CD4-positive, alpha-beta T cell treated with Interleukin-12 subunit alpha and Interleukin-12 subunit beta, for 1 hour (primary cell): Measurements from ENCODE around the gene CHD6.

Experiments used
- DNase-seq: peaks from one replicate; pipeline ENCODE4 v3.0.0-alpha.2; 2020

CHD6 gene, protein sequence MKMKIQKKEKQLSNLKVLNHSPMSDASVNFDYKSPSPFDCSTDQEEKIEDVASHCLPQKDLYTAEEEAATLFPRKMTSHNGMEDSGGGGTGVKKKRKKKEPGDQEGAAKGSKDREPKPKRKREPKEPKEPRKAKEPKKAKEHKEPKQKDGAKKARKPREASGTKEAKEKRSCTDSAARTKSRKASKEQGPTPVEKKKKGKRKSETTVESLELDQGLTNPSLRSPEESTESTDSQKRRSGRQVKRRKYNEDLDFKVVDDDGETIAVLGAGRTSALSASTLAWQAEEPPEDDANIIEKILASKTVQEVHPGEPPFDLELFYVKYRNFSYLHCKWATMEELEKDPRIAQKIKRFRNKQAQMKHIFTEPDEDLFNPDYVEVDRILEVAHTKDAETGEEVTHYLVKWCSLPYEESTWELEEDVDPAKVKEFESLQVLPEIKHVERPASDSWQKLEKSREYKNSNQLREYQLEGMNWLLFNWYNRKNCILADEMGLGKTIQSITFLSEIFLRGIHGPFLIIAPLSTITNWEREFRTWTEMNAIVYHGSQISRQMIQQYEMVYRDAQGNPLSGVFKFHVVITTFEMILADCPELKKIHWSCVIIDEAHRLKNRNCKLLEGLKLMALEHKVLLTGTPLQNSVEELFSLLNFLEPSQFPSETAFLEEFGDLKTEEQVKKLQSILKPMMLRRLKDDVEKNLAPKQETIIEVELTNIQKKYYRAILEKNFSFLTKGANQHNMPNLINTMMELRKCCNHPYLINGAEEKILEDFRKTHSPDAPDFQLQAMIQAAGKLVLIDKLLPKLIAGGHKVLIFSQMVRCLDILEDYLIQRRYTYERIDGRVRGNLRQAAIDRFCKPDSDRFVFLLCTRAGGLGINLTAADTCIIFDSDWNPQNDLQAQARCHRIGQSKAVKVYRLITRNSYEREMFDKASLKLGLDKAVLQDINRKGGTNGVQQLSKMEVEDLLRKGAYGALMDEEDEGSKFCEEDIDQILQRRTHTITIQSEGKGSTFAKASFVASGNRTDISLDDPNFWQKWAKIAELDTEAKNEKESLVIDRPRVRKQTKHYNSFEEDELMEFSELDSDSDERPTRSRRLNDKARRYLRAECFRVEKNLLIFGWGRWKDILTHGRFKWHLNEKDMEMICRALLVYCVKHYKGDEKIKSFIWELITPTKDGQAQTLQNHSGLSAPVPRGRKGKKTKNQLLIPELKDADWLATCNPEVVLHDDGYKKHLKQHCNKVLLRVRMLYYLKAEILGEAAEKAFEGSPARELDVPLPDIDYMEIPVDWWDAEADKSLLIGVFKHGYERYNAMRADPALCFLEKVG (N-terminal part only)

GRCh38 chr20:41617902-41618806 lies at the start of gene CHD6:
Gene CHD6 (minus strand): TSS chr20:41618377. CDS start chr20:41551337, 67,040 bp downstream.
- peak; percentile 100 for DNase-seq

GRCh38 chr20:41664584-41664983 lies 46.4 kb upstream of the CHD6 start:
- no peak for DNase-seq

DNA sequence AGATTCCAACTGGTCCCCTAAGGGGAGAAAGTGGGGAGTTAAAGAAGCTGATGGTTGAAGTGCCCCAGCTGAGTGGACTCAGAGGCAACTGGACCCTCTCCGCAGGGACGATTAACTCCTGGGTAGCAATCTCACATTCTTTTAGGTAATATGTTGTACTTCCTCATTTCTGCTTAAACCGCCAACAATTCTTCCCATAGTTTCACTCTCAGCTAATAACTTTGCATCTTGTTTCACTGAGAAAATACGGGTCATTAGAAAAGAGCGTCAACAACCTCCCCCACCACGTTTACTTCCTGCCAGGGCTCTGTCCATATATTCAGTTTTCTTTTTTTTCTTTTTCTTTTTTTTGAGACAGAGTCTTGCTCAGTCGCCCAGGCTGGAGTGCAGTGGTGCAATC lies 39.5 kb upstream of the CHD6 start:
- DNase-seq: no peak

DNA sequence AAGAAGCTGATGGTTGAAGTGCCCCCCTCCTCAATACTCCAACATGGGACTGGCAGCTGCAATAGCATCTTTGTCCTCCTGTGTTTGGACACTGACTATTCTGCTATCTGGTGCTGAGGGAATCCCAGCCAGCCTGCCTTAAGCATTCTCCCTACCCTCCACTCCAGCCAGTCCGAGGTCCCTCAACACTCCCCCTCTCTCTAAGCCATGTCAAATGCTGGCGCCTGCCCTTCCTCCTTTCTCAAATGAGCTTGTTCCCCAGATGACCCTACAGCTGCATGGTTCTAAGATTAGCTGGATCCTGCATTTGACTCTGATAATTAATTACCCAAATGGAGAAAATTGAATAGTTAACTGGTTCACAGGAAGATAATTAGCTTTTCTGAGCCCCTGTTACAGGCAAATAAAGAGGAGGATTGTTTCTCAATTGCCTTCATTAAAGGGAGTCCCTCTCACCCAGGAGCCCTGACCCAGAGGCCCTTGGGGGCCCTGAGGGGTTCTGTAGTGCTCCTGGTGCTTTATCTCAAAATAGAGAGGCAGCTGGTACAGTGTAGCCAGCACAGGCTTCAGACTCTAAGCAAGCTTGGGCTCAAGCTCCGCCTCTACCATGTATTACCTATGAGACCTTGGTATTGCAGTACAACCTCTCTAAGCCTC lies 37.9 kb upstream of the CHD6 start:
- no peak for DNase-seq

GRCh38 chr20:41654884-41655283 lies 36.7 kb upstream of the CHD6 start:
- DNase-seq: no peak

GRCh38 chr20:41654292-41654691 lies 36.1 kb upstream of the CHD6 start:
- DNase-seq: no peak

GRCh38 chr20:41650231-41650948 lies 32.2 kb upstream of the CHD6 start:
- no peak for DNase-seq

DNA sequence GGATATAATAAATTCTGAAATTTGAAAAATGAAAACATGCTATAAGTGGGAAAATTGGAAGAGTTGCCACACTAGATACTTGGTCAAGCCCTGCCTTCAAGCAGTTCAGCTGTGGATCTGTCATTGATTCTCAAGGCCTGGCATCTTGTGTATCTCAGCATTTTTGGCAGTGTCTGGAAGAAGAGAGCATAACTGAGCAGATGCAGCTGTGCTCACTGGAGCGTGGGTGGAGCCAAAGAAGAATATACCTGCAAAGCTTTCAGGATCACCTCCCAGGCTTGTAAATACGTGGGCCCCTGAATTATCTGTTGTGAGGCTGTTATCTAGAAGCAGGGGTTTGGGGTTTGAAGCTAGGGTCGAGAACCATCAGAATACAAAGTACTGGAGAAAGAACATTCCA lies 31.3 kb upstream of the CHD6 start:
- DNase-seq: no peak

- DNase-seq: no peak
Measured at GRCh38 chr20:41645372-41645771, 27.2 kb upstream of the CHD6 start.

DNA sequence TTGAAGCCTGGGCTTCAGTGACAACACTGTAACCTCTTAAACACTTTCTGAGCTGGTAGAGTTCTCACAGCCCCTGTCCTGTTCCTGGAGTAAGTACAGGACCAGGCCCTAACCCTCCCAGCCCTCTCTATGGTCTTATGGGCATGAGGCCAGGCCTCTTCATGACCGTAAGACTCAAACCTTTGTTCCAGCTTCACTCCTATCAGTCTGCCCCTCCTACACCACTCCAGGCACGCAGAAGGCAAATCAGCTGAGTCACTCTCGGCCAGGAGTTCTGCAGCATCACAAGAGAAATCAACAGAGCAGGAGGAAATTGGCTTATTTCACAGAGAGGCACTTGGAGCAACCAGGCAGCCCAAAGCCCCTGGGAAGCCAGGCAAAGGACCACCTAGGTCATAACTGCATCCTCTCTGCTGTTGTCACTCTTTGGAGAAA lies 25.3 kb upstream of the CHD6 start:
- DNase-seq: no peak

GRCh38 chr20:41639630-41640029 lies 21.5 kb upstream of the CHD6 start:
- no peak for DNase-seq

DNA sequence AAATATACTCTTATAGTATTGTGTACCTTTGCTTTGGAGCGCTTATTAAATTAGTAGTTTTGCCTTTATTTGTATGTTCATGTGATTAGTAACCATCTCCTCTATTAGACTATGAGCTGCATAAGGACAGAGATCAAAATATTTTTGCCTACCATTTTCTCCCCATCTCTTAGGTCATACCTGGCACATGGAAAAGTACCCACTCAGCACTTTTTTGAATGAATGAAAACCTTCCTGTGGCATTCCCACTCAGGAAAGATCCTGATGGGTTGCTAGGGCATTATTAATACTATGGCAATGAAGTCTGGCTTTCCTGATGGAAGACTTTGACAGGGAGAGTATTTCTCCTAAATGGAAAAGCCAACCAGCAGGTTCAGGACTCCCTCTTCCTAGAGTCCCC lies 20.3 kb upstream of the CHD6 start:
- no peak for DNase-seq

DNA sequence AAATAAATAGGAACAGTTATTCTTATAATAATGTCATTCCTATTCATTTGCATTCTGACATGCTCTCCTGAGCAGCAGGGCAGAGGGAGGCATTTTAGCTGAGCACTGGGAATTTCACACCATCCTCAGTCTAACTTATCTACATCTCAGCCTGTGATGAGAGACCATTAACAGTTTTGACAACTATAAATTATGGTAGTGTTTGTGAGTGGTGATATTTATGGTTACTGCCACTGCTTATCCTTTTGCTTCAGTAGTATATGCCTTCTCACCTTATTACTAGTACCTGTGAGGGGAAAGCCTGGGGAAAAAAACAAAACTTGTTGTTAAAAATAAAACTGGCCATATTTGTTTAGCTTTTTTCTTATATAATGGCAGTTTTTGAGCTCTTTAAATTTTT lies 17.0 kb upstream of the CHD6 start:
- no peak for DNase-seq

GRCh38 chr20:41632896-41633295 lies 14.7 kb upstream of the CHD6 start:
- peak; percentile 16 for DNase-seq

DNA sequence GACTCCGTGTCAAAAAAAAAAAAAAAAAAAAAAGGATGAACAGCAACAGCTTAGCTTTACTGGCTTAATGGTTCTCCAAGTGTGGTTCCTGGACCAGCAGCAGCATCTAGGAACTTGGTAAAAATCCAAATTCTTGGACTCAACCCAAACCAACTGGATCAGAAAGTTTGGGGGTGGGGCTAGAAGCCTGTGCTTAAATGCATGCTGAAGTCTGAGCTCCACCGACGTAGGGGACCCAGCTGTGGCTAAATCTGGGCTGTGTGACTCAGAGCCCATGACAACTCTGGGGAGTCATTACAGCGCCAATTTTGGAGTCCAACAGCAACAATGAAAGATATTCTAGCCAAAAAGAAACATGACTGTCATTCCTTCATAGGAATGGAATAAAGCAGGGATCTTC lies 13.6 kb upstream of the CHD6 start:
- DNase-seq: no peak

- no peak for DNase-seq
Measured at GRCh38 chr20:41630846-41631245, 12.7 kb upstream of the CHD6 start.

- no peak for DNase-seq
Measured at GRCh38 chr20:41627611-41628244, 9.6 kb upstream of the CHD6 start.

GRCh38 chr20:41627001-41627495 lies 8.9 kb upstream of the CHD6 start:
- DNase-seq: no peak

GRCh38 chr20:41623625-41624375 lies 5.6 kb upstream of the CHD6 start:
- no peak for DNase-seq
